GM19395 (cell line): ENCODE measurements around the gene ANKRD10.

Experiments used
- ATAC-seq: cut with Tn5 transposase; IDR thresholded peaks from one replicate; pipeline ENCODE4 v1.9.1; 2021; ENCODE audit warnings: mild to moderate bottlenecking, moderate library complexity; ENCODE audit not compliant: unreplicated experiment

Gene ANKRD10

DNA sequence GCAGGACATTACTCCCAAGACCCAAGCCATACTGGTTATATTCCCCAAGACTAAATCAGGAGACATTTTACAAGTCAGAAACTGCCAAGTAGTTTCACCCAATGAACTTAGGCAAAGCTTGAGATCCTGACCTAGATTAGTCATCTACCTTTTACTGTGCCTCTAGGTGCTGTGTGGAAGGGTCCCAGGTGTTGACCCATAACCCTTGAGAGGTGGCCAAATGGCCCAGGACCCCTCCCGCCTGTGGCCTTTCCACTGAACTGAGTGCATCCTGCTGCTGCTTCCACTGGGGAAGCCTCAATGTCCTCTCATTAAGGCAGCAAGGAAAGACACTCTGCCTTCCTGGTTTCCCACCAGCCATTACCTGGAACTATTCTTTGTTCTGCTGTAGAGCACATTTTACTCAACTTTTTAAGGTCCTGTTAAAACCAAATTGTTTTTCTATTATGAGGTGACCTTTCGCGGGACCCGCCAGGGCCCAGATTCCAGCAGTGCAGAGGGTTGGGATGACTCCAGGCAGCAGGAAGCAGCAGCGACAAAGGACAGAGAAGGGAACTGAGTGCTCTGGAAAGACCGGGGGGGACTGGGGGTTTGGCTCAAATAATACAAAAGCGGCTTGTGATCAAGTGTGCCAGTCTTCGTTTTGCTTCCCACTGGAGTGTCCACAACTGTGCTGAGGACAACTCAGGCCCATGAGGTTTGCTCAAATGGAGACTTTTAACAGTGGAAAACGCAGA, 27.1 kb downstream of the ANKRD10 start:
- ATAC-seq, result no peak

DNA sequence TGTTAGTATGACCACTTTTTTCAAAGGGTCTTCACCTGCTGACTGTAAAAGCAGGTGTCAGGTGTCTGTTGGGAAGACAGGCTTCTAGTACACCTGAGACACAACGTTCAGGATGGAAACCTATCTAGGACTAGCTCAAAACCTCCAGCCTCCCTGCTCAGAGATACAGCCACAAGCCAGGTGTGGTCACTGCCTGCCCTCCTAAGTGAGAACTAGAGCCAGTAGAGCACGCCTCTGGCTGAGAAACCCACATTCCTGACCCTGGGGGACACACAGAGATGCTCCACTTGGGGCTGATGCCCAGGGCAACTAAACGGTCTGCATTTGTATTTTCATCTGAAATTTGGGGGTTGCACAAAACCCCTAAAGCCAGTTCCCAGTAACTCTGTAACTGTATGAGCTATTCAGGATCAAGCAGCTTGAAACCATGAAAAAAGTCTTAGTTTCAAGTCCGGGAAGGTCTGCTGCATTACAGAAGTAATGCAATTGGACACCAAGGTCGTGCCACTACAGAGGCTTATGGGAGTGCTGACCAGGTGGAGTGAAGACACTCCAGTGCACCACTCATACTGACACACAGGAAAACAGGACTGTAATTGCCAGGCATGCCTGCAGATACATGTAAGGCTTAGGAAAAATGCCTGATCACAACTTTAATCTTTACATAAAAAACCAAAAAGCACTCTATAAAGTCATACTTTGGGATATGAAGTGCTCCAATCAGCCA, 27.8 kb downstream of the ANKRD10 start:
- ATAC-seq, result no peak

DNA sequence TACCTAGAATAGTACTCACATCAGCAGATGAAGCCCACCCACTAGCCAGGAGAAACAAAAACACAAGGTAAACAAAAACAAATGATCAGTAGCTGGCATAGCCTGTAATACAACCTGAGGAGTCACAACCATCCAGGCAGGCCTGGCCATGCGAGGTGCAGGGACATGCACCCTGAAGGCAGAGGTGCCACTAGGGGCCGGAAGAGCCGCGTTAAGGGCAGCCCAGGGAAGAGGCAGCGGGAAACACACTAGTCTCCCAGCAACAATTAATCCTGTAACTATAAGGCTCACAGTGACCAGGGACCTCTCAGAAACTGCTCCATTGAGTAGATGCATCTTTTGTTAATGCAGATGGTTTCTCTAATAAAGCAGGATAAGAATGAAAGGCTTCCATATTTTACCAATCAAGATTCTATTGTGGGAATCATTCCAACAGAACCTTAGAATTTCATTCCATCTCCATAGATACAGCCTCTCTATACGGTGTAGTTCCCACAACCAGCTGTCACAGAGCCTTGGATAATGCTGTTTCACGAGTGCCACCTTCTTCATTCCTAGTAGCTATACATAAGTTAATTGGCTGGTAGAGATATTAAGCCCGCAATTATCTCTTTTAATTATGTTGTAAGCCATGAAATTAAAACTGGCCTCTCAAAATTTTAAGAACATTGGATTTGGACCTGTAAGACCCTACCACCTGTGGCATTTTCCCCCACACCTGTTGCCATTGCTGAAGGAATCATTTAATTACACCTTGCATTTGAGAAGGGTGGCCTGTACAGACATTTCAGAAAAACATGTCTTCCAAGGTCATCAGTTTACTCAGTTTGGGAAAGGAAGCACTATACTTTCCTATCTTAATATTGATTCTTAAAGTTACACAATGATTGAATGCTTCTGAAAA, 28.7 kb downstream of the ANKRD10 start:
- ATAC-seq, result no peak

DNA sequence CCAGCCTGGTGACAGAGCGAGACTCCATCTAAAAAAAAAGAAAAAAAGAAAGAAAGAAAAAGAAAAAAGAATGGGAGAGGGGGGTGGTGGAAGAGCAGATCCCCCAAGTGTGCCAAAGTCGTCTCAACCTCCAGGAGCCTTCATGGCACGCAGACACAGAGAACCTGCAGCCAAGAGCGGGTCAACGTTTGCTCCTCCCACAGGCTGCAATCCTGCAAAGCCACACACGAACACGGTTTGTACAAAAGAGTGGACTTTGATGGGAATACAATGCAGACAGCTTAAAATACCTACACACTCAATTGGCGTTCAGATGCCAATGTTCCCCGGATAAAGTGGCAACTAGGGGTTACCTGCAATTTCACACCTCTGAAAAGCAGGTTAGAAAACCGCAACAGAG, 29.4 kb downstream of the ANKRD10 start:
- no peak for ATAC-seq

DNA sequence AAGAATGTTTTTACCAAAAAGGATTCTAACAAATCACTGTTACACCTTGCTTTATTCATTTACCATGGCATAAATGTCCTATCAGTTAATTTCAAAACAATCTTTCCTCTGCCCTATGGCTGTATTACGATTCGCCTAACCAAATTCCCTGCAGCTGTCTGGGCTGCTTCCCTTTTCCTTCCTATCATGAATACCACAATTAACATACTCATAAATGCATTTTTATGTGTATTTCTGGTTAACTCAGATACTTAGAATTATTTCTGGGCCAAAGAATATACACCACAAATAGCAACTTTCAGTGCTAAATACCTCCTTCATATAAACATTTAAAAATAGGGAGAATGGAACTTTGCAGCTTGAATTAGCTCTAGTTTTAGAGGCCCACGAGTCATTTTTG, 30.4 kb downstream of the ANKRD10 start:
- no peak for ATAC-seq

DNA sequence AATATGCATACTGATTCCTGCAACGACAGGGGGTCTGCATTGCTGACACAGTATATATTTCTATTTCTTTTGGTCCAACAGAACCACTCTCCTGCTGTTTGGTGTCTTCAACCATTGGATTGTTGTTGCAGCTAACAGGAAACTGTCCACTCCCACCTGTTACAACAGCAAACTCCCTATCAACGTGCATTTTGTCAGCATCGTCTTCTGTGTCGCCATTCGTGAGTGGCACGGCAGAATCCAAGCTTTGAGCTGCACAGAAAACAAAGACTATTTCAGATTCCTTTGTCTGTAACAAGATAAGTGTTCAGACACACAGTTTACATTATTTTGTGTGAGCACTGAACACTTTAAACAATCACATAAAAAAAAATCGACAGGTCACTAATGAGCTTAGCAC, 31.3 kb downstream of the ANKRD10 start:
- no peak for ATAC-seq

DNA sequence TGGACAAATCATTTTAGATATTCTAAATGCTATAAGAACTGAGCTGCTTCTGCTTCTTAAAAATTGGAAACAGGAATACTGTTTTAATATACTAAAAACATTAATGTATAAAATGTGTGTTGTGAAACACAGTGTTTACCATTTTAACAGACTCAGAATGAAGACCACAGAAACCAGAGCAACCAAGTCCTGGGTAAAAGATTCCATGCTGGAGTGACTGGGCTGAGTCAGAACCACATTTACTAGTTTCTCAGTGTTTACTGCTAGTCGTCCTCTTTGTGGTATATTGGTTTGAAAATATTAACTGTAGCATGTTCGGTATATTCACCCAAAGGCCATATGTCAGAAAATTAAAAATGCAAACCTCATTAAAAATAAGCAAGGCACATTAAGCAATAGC, 31.9 kb downstream of the ANKRD10 start:
- no peak for ATAC-seq

DNA sequence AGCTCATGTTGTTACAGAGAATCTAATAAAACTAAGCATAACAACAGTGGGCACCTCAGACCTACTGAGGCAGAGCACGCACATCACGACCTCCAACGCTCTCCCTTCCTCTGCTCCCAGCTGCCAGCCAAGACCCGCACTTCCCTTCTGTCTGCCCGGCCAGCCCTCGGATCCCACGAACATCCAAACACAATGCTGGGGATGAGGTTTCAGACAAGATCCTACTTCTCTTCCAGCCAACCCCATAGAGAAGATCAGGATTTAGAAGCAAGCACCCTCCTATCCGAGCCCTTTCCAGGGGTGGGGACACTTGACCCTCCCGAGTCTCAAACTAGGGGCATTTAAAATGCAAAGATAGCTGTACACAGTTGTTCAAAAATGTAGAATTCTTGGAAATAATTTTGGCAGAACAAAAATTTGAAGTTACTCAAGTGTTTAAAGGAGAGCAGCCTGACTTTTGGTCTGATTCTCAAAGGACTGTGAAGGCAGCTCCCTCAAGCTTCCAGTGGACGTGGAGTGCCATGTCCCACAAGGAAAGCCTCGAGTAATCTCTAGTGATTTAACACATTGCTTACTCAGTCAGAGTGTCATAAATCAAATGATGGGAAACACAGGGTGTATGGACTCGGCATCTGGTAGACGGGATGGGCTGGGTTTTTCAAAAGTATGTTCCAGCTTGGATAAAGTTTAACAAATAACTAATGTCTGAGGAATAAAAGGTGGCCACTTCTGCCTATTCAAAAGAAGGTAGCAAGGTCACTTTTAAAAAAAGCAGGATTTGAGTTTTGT, 32.8 kb downstream of the ANKRD10 start:
- no peak for ATAC-seq

DNA sequence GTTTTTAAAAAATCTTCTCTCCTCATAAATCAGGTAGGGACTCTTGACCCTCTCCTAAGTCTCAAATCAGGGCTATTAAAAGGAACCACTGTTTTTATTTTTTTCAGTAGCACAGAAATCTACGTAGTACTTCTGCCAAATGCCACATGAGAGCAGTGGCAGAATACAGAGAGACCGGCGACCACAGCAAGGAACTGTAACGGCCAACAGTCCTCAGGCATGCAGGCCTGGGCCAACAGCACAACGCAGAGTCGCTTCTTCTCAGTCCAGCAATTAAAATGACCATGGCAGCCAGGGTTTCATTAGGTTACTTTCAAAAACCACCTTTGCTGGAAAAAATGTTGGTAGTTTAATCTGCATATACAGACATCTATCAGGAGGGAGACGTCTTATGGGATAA, 34.2 kb downstream of the ANKRD10 start:
- ATAC-seq, result no peak

DNA sequence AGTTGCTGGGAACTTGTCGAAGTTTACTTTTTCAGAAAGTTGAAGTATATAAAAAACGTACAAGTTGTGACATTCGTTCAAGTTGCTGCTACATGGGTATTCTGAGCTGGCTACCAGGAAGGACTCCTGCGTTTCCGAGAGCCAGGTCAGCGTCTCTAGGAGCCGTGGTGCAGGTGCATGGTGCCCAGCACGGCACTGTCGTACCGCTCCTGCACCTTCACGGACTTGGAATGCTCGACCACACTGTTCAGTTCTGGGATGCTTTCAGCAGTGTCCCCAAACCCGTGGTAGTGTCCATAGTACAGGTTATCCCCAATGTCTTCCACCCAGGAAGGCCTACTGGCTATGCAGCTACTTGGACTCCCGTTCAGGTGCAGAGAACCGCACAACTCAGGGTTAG, 35.4 kb downstream of the ANKRD10 start:
- ATAC-seq, result no peak

DNA sequence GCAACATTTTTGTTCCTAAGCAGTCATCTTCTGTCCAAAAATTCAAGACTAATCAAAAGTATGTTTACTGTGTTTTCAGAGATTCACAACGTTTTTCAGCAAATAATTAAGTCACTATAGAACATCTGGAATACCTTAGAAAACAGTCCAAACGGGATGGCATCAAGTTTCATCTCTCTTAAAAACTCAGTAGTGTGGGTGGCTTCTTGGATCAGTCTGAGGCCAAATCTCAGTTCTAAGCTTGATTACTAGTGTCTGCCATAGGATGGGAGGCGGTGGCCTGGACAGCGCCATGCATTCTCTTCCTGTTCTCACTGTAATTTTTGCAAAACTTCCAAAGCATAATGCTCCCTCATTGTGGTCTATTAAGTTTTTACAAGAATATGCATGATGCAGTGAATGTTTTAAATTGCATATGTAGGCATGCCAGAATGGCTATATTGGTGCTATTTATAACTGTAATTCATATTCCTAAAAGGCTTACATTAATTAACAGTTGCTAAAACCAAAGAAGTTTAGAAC, 37.1 kb downstream of the ANKRD10 start:
- ATAC-seq, result no peak

DNA sequence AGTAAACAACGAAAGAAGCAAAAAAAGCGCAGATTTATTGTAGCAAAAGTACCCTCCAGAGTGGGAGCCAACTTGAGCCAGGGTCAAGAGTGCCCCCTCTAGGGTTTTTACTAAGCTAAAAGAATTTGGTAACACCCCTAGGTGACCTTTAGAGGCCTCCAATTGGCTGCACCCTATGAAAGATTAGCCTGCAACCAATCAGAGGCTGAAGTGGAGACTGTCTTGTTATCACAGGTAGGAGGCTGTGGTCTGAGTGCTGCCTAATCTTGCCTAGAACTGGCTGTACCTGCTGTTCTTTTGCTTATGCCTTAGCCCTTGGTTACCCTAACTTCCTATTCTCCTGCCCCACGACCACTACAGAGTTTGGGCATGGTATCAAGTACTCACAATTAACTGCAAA, 38.3 kb downstream of the ANKRD10 start:
- no peak for ATAC-seq

DNA sequence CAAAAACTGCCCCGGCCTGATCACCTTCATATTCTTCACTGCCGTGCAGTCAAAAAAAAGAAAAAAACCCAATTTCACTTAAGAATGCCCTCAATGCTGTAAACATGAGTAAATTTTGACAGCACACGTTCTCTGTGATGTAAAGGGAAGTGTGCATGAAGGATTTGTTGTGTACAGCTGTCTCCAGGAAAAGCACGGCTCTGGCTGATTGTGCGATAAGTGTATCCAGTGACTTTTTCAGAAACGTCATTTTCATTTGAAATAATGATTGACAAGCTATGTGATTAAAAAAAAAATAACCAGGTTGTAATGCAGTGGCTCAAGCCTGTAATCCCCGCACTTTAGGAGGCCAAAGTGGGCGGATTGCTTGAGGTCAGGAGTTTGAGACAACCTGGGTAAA, 39.6 kb downstream of the ANKRD10 start:
- no peak for ATAC-seq

DNA sequence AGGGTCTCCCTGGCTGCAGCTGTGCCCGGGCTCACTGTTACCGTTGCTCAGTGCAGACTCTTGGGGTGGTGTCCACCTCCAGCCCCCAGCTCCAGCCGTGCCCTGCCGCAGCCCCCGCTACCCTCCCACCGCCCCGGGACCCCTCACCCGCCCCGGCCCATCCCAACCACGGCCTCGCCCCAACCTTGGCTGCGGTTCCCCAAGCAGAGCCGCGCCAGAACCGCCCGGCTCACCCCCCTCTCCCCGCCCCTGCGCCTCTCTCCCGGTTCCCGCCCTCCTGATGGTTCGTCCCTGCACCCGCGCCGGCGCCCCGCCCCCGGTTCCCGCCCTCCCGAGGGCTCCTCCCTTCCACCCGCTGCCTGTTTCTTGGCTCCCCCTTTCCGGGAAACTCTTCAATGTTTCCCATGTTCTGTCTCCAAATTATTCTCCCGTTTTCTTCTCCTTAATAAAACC, 40.3 kb downstream of the ANKRD10 start:
- no peak for ATAC-seq

DNA sequence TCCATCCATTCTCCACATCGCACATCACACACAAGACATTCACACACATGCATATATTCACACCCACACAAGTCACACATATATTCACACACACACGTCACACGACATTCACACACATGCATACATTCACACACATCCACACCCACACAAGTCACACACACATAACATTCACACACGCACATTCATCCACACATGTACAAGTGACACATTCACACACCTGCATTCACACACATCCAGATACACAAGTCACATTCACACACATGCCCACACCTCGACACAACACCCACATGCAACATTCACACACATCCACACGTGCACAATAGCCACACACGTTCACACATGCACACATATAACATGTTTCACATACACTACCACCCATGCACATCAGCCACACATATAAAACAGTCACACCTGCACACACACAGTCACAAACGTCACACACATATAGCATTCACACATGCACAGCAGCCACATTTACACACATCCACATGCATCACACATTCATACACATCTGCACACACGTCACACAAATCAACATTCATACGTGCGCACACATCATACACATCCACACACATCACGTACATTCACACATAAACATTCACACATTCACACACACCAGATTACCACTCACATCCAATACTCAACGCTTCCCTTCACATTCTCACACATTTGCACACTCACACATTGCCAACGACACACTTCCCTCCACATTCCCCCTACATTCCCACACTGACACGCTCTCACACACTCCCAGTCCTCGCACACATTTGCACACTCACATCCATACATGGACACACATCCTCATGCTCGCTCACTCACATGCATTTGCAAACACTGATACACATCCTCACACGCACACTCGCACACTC, 41.0 kb downstream of the ANKRD10 start:
- ATAC-seq, result no peak

DNA sequence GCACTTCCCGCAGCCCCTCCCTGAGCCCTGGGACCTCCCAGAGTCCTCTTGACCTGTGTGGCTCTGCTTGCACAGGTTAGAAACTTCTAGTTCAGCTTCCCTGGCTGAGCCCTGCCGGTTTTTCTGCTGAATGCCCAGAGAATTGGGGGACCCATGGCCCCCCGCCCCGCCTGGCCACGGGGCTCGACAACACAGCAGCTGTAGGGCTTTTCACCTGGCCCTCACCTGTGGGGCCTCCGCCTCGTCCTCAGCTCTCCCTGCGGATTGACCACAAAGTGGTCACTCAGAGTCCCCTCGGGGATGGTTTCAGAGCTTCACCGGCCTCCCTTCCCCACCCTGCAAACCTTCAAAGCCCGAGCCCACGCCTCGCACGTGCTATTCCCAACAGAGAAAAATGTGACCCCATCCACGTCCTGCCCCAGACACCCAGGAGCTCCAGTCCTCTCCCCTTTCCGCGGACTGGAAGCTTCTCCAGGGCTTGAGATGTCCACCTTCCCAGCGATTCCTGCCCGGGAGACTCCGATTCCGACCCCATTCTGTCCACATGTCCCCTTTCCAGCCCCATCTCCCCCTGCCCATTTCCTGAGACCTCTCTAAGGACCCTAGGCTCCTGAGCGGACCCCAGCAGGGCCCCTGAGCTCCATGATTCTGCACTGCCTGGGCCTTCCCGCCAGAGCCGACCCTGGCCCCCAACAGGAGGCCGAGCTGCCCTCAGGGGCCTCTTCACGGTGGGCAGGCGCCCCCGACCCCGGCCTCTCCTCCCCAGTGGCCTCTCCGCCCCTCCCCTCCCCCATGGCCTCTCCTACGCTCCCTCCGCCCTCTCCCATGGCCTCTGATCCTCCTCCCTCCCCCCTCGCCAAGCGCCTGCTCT, 41.9 kb downstream of the ANKRD10 start:
- no peak for ATAC-seq

DNA sequence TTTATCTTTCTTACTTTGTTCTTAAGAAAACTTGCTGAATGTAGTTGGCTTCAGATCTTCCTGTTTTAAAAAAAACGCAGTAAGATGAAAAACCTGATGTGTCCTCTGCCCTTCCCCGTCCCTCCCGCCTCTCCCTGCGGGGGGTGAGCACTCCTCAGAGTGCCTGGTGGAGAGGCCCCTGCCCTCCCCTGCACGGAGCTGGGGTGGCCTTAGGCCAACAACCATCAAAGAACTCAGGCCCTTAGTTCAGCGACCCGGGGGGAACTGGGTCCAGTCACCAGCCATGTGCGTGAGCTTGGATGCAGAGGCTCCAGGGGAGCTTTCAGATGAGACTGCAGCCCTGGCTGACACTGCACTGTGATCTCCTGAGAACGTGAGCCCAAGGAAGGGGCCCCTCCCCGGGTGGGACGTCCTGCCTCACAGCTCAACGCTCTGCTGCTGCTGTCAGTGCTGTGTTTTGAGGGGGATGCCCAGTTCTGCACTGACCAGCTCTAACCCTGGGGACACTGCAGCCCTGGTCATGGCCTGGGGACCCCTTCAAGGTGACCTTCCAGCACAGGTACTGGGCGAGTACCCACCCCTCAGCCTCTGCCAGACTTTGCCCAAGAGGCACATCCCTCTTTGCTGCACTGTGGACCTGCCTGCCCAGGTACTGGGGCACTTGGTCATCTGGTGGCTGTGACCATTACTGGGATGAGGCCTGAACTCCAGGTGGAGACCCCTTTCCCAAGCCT, 42.7 kb downstream of the ANKRD10 start:
- no peak for ATAC-seq
